ENCODE results near the gene UBQLNL.

DNA sequence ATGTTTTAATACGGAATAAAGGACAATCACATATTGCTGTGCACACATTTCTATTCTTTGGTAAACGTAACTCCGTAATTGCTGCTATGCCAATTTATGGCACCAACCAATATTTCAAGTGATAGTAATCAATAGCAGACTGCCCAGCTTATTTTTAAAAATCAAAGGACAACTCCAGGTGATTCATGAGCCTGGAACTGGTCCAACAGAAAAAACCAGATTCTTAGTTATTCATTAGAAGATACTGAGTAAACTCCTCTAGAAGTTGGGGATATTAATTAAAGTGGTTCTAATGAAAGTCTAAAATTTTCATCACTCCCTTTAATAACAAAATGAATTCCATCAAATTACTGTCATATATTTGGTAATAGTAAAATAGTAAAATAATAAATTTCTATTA, 41.3 kb upstream of the UBQLNL start:
- TF ChIP-seq, protein P1, sequence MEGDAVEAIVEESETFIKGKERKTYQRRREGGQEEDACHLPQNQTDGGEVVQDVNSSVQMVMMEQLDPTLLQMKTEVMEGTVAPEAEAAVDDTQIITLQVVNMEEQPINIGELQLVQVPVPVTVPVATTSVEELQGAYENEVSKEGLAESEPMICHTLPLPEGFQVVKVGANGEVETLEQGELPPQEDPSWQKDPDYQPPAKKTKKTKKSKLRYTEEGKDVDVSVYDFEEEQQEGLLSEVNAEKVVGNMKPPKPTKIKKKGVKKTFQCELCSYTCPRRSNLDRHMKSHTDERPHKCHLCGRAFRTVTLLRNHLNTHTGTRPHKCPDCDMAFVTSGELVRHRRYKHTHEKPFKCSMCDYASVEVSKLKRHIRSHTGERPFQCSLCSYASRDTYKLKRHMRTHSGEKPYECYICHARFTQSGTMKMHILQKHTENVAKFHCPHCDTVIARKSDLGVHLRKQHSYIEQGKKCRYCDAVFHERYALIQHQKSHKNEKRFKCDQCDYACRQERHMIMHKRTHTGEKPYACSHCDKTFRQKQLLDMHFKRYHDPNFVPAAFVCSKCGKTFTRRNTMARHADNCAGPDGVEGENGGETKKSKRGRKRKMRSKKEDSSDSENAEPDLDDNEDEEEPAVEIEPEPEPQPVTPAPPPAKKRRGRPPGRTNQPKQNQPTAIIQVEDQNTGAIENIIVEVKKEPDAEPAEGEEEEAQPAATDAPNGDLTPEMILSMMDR (IDR thresholded peaks at IDR 0.05): no peak
- TF ChIP-seq POLR2A (IDR thresholded peaks at IDR 0.05): no peak
